HG03060 (cell line): ENCODE measurements around the gene POLE2.
"Not testable (repeated sequence)": the region's sequence is repeated elsewhere in the genome, so short reads cannot be mapped to it uniquely, and the experiment has no call there.

ENCODE experiments used
- ATAC-seq: cut with Tn5 transposase; IDR thresholded peaks from one replicate; pipeline ENCODE4 v1.9.1; 2021; ENCODE audit warnings: low read depth, moderate number of reproducible peaks; ENCODE audit not compliant: unreplicated experiment

The POLE2 gene, protein sequence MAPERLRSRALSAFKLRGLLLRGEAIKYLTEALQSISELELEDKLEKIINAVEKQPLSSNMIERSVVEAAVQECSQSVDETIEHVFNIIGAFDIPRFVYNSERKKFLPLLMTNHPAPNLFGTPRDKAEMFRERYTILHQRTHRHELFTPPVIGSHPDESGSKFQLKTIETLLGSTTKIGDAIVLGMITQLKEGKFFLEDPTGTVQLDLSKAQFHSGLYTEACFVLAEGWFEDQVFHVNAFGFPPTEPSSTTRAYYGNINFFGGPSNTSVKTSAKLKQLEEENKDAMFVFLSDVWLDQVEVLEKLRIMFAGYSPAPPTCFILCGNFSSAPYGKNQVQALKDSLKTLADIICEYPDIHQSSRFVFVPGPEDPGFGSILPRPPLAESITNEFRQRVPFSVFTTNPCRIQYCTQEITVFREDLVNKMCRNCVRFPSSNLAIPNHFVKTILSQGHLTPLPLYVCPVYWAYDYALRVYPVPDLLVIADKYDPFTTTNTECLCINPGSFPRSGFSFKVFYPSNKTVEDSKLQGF

DNA sequence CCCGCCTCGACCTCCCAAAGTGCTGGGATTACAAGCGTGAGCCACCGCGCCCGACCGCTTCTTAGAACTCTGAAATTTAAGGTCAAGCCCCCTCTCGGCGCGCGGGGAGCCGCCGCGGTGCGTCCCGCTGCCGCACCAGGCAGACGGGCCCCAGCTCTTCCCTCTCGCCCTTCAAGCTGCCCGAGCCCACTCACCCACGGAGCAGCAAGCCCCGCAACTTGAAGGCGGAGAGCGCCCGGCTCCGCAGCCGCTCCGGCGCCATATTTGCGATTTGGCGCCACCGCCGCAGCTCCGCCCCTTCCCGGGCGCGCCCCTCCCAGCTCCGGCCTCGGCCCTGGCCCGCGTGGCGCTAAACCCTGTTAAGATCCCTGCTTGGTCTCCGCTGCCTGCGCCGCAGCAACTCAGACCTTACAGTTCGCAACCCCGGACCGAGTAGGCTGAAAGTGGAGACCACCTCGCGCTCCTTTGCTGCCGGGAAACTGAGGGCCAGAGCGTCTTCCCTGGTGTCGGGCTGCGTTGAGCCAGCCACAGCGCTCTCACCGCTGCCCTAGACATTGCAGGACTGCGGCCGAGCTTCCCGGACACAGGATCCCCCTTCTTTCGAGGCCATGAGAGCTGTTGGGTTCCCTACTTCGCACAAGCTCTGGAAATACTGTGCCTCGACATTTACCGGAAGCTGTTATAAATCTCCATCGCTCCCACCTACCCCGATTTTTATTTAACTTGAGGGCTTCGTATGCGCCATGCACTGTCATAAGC, at the start of gene POLE2:
POLE2 (minus strand) TSS at position 273 of the 759 bp plus-strand sequence; CDS start at position 262, 11 bp downstream.
- peak; percentile 64 for ATAC-seq

DNA sequence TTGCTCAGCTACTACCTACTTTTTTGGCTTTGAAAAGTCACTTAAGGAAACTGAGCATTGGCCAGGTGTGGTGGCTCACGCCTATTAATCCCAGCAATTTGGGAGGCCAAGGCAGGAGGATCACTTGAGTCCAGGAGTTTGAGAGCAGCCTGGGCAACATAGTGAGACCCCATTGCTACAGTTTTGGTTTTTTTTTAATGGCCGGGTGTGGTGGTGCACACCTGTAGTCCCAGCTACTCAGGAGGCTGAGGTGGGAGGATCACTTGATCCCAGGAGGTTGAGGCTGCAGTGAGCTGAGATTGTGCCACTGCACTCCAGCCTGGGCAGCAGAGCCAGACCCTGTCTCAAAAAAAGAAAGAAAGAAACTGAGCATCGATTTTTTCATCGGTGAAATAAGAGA, 47.7 kb upstream of the POLE2 start:
- not testable (repeated sequence) for ATAC-seq

DNA sequence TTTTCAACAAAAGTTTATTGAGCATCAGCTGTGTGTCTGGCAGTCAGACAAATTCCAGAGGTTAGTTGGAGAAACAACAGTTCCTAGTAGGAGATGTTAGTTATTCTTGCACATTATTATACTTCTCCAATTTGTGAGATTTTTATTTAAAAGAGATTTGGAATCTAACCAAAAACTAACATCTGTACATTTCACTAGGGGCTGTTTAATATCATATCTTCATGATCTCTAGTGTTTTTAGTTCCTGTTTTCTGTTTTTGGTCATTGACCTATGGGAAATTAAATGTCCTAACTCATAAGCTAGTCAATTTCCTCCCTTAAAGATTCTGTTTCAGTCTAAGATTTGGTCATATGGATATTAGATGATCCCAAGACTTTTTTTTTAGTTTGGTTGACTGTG, 45.8 kb upstream of the POLE2 start:
- no peak for ATAC-seq

DNA sequence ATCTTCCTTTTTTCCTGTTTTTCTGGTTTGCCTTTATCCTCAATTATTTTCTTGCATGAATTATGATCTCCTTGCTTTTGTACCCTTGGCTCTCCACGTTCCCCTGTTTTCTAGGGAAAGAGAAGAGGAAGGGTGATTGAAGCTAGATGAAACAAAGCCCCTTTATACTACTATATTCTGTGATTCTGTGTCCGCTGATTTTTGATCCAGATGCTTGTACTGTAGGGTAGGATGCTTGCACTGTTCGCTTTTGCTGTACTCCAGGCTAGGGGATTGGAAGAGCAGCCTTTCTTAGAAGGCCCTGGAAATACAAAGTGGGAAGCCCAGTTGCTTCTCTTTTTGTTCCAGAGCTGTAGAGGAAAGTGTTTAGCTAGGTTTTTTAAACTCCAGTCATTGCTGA, 44.9 kb upstream of the POLE2 start:
- no peak for ATAC-seq

DNA sequence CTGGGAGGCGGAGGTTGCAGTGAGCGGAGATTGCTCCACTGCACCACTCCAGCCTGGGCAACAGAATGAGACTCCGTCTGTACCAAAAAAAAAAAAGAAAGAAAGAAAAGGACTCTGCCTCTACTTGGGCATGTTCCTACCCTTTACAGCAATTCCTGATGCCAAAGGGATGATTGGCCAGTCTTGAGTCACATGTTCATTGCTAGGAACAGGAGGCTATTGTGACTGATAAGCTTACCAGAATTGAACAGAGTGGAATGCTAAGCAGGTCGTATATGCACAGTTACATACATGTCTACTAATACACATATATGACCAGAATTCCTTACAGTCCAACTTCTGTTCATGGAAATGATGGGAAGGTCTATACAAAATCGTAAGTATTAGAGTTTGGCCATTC, 39.2 kb upstream of the POLE2 start:
- ATAC-seq = no peak

DNA sequence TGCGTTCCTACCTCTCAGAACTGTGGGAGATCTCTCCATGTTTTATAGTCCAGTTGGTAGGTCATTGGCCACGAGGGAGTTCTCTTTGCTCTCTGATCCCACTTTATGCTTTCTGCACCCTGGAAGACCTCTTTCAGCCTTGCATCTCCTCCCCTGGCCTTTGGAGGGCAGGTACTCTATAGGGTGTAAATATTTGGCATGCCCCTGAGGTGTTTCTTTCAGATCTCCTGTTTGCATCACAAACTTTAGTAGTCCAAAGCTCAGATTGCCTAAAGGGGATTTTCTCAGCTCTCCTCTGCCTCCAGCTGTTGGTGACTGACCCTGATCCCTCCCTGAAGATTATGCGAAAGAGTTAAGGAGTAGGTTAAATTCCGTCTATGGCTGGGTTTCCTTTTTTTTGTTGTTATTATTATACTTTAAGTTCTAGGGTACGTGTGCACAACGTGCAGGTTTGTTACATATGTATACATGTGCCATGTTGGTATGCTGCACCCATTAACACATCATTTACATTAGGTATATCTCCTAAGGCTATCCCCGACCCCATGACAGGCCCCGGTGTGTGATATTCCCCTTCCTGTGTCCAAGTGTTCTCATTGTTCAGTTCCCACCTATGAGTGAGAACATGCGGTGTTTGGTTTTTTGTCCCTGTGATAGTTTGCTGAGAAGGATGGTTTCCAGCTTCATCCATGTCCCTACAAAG, 33.9 kb upstream of the POLE2 start:
- ATAC-seq = not testable (repeated sequence)

DNA sequence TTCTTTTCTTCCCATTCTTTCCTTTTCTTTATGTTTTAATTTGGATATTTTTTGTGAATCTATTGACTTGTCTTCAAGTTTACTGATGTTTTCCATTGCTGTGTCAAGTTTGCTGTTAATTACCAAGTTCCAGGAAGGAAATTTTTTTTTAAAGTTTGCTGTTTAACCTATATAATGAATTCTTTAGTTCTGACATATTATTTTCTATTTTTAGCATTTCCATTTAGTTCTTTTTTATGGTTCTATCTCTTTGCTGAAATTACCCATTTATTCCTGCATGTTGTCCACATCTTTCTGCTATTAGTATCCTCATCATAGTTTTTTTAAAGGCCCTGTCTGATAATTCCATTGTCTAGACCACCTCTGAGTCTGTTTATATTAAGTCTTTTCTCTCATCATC, 32.7 kb upstream of the POLE2 start:
- no peak for ATAC-seq

DNA sequence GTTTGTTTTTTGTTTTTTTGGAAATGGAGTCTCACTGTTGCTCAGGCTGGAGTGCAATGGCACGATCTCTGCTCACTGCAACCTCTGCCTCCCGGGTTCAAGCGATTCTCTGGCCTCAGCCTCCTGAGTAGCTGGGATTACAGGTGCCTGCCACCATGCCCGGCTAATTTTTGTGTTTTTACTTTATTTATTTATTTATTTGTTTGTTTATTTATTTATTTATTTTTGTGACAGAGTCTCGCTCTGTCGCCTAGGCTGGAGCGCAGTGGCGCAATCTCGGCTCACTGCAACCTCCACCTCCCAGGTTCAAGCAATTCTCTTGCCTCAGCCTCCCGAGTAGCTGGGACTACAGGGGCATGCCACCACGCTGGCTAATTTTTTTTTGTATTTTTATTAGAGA, 23.0 kb upstream of the POLE2 start:
- ATAC-seq = not testable (repeated sequence)

DNA sequence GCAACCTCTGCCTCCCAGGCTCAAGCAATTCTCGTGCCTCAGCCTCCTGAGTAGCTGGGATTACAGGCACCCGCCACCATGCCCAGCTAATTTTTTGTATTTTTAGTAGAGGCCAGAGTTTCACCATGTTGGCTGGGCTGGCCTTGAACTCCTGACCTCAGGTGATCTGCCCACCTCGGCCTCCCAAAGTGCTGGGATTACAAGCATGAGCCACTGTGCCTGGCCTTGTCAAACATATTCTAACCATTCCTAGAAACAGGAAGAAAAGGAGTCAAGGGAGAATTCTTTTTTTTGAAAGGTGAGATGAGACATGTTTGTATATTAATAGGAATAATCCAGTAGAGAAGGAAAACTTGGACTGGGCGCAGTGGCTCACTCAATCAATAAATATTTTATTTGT, 16.5 kb upstream of the POLE2 start:
- ATAC-seq = not testable (repeated sequence)

DNA sequence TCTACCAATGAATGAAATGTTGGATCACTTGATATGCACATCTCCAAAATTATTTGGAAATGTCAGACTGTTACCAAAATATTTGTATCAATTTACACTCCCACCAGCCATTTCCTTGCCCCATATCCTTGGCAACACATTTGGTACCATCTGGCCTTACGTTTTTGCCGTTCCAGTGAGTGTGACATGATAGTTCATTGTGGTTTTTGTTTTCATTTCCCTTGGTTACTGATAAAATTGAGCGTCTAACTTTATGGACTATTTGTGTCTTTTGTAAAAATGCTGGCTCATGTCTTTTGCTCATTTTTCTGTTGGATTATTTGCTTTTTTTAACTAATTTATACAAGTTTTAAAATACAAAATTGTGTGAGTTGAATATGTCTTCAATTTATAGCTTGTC, 16.0 kb upstream of the POLE2 start:
- ATAC-seq = no peak

DNA sequence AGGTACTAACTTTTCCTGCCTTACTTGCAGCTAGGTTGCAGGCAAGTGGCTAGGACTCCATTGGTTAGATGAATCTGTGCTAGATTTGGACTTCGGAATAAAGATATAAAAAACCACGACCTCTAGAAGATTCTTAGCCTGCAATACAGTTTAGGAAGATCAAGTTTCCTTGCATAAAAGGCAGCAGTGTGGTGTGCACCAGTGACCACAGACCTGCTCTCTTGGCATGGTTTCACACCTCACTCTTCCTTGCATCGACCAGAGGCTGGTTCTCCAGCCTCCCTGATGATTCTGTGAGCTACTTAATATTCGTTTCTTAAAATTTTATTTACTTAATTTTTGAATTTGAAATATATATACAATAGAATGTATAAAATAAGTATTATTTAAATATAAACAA, 14.7 kb upstream of the POLE2 start:
- ATAC-seq = no peak

DNA sequence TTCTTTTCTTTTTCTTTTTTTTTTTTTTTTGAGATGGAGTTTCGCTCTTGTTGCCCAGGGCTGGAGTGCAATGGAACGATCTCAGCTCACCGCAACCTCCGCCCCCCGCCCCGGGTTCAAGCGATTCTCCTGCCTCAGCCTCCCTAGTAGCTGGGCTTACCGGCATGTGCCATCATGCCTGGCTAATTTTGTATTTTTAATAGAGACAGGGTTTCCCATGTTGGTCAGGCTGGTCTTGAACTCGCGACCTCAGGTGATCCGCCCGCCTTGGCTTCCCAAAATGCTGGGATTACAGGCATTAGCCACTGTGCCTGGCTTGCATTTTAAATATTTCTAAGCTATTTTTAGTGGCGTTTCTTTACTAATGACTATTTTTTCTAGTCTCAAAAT, 5.7 kb upstream of the POLE2 start:
- not testable (repeated sequence) for ATAC-seq

DNA sequence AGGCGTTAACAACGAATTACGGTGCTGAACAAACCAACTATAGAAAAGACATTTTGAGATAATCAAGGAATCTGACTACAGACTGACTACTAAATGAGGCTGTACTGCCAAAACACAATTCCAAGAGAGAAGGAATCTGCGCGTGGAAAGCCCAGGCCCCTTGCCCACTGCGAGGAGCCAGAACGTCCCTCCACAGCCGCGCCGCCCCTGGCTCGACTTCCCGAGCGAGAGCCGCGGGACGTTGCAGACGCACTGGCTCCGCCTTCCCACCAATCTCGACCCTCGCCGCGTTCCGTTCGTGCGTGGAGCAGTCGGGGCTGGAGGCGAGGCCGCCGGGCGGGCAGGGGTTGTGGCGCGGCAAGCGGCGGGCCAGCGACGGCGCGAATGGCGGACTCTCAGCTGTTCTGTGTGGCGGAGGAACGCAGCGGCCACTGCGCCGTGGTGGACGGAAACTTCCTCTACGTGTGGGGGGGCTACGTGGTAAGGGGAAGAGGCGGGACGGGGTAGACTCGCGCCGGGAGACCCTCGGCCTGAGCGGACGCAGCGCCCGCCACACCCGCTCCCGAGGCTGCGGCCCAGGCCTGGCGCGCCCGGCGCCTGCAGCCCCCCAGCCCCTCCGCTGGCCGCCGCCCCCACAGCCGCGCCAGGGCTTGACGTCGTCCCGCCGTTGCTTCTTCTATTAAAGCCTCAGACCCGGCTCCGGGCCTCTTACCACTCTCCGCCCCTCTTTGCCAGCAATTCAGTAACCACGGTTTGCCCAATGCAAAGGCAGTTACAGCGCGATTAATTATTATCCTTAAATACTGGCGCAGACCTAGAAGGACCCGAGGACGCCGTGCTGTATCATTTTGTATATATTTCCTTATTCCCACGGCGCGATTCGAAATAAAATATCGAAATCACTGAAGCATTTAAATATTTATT, 5.1 kb upstream of the POLE2 start, which contains the start of gene KLHDC1:
KLHDC1 (plus strand) TSS at position 310 of the 924 bp plus-strand sequence; CDS start at position 385, 75 bp downstream.
- ATAC-seq = no peak

DNA sequence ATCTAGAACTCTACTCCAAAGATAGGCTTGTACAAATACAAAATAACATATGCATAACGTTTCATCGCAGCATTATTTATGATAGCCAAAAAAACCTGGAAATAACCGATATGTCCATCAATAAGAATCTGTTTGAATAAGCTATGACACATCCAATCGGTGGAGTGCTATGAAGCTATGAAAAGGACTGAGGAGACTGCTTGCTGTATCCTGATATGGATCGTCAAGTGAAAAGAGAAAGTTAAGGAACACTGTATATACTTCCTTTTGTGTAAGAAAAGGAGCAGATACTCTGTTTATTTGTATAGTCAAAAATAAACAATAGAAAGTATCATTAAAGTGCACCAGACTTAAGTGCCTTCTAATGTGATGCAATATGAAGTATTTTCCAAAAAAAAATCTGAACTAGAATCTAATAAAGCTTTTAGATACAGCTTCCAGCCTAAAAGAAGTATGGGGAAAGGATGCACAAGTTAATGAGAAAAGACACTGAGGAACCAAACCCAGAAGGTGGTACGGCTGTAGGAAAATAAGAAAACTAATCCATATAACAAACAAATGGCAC, 4.3 kb upstream of the POLE2 start:
- no peak for ATAC-seq

DNA sequence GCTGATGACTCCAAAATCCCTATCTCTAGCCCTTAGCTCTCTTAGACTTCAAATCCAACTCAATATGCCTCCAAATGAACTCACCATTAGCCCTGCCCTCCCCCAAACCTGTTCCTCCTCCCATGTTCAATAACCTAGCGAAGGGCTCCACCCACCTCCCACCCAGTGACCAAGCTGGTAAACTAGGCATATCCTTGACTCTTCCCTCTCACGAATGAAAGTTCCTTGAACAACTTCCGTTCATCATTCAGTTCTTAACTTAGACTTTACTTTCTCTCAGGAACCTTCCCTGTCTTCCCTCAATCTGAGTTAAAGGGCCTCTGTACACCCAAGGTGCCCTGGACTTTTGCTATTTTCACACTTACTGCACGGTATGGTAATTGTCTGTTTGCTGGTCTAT, 3.0 kb upstream of the POLE2 start:
- ATAC-seq = no peak

DNA sequence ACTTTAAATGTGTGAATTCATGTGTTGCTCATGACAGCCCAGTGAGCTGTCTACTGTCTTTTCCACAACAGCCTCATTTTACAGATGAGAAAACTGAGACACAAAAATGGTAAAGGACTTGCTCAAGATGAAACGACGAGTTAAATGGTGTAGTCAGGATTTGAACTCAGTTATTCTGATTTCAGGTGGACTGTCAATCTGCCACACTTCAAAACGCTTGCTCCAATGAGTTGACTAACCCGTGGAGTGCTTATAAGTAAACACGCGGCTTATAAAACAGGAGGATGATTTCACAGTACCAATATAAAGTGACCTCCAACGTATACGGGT, 652 bp upstream of the POLE2 start:
- no peak for ATAC-seq

DNA sequence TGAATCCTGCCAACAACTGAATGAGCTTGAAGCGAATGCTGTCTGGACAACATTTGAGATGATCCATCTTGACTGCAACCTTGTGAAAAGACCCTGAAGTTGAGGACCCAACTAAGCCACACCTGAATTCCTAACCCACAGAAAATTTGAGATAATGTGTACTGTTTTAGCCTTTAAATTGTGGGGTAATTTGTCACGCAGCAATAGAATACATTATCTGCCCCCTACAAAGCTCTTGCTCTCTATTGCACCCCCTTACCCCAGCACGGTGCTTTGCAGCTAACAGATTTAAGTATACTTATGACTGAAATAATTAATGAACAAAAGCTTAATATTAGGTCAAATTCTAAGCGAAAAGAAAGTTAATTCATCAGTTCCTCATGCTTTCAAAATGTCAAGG, 1.6 kb downstream of the POLE2 start:
- no peak for ATAC-seq

DNA sequence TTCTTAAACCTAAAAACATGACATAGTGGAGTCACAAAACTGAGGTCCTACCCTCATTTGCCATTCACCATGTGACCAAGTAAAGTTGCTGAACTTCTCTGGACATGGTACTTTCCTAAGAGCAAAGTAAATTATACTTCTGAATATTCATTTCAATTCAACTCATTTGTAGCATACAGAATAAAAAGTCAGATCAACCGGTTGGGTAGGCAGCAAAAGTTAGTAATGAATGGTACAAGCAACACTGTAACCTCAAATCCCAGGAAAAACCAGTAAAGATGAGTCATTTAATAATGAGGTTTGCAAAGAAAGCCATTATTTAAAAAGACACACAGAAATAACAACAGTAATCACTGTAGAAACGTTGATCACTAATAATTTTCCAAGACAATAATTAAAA, 8.7 kb downstream of the POLE2 start:
- no peak for ATAC-seq

DNA sequence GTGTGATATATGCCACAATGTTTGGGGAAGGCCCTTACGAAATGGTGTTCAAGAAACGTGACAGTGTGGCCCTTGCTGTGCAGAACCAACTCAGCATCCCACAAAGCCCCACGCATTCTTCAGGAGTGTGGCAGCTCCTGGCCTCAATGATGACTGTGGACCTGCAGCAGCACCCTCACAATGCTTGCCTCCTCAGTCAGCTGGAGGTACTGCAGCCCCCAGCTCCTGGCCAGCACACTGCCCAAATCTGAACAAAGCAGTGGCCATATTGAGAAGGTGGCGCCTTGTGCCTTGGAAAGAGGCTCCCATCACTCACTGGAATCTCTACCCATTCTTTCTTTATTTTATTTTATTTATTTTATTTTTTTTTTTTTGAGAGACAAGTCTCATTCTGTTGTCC, 10.4 kb downstream of the POLE2 start:
- no peak for ATAC-seq

DNA sequence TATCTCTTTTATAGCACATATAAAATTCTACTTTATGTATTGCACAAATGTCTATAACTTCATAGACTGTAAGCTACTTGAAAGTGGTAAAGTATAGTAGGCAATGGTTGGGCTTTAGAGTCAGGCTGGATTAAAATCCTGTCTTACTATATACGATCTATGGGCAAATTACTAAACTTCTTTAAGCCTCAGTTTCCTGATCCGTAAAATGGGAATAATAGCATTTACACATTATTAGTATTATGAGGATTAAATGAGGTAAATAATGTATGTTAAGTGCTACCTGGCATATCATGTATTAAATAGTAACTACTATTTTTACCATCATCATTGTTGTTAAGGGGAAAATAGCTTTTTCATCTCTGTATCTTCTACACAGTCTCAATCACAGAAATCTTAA, 14.4 kb downstream of the POLE2 start:
- ATAC-seq = no peak
